Ectodermal cell (in vitro differentiated cells): ENCODE data around the gene L1CAM.

Experiments used
- H3K27ac ChIP-seq: 2 replicates; pipeline ENCODE4 v1.7.0; 2013; ENCODE audit warnings: mild to moderate bottlenecking, low read depth, low read length; ENCODE audit not compliant: insufficient read depth, poor library complexity, severe bottlenecking
- H3K27me3 ChIP-seq: 2 replicates; pipeline ENCODE4 v1.7.0; 2013; ENCODE audit warnings: mild to moderate bottlenecking, low read length; ENCODE audit not compliant: insufficient read depth, control insufficient read depth, poor library complexity, severe bottlenecking
- H3K36me3 ChIP-seq: one replicate; pipeline ENCODE4 v1.7.0; 2013; ENCODE audit warnings: low read length; ENCODE audit not compliant: control insufficient read depth, insufficient read depth
- H3K4me1 ChIP-seq: one replicate; pipeline ENCODE4 v1.7.0; 2013; ENCODE audit warnings: low read length; ENCODE audit not compliant: control insufficient read depth, insufficient read depth
- H3K4me3 ChIP-seq: 2 replicates; pipeline ENCODE4 v1.7.0; 2013; ENCODE audit warnings: low read depth, low read length, control low read depth; ENCODE audit not compliant: insufficient read depth
- H3K9me3 ChIP-seq: 2 replicates; pipeline ENCODE4 v1.7.0; 2013; ENCODE audit warnings: mild to moderate bottlenecking, low read length, moderate library complexity; ENCODE audit not compliant: control insufficient read depth
- WGBS, 2 experiments: methylation state at CpG; one replicate each; pipeline ENCODE4 v1.1.7; 2013; ENCODE audit warnings: missing lambda C conversion rate in 2 of 2; 5-methylcytosine and 5-hydroxymethylcytosine counted together

The L1CAM gene

DNA sequence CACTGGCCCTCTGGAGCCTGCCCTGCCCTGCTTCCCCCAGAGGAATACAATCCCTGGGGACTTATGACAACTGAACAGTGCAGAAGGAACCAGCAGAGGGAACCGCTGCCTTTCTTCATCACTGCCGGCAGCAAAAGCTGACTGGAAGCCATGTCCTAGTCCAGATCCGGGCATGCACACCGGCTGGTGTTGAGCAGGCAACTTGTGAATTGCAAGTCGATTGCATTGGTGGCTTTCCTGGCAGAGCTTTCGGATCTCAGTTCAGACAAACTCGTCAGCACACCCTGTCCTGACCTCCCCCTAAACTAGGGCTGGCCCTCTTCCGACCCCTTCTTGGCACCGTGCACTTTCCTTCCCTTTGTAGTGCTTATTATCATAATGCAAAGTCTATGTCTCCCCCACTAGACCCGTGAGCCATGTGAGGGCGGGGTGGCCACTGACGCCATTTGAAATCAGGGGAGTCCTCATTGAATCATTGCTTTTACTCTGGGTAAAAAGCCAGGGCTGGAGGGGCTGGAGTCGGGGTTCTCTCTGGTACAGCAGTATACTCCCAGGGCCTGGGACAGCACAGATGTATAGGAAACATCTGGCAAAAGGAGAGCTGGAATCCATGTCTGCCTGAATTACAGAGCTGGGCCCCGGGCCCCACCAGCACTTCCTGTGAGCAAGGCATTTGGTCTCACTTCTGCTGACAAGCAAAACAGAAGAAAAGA, 38.3 kb upstream of the L1CAM start:
- H3K4me3 ChIP-seq, result no peak overlapping the region
- peaks cover 8% of the 10 kb centered on the region for H3K27me3 ChIP-seq
- no peak overlapping the region for H3K27ac ChIP-seq
- H3K9me3 ChIP-seq, result no peaks in the 10 kb centered on the region
- 78 to 79% methylated on average over 14 of the region's 14 CpGs for WGBS, 2 experiments
- peaks cover 11% of the 10 kb centered on the region for H3K4me1 ChIP-seq
- H3K36me3 ChIP-seq, result no peaks in the 10 kb centered on the region

DNA sequence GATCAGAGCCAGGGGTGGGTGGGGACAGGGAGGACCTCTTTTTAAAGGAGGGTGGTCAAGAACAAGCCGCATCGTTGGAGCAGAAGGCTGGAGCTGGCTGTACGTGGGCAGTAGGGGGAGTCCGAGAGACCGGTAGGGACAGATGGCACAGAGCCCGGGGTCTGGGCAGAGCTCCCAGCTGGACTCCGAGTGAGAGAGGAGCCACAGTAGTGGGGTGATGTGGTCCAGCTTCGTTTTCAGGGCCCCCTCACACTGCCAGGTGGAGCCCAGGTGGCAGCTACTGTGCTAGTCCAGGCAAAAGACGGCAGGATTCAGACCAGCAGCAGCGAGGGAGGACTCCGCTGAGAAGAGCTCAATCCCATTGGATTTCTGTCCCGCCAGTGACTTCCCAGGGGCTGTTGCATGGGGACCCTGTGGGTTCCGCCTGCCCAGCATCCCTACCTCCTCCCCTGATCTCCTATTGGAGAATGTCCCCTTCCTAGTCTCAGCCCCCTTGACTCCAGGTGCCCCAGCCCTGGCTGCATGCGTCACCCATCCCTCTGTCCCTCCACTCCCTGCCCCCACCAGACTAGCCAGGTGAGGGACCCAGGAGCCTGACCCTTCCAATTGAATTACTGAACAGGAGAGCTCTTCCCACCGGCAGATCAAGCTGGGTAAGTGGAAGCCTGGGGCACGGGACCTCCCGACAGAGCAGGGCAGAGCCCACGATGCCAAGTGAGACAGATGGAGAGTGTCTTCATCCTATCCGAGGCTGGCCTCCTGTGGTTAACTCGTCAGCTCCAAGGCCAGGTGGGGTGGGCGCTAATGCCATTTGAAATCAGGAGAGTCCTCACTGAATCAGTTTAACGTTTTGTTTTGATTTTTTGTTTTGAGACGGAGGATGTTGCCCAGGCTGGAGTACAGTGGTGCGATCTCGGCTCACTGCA, 37.2 kb upstream of the L1CAM start:
- H3K9me3 ChIP-seq, result no peaks in the 10 kb centered on the region
- 74 to 75% methylated on average over 25 of the region's 25 CpGs for WGBS, 2 experiments
- H3K4me1 ChIP-seq, result peaks cover 11% of the 10 kb centered on the region
- H3K27me3 ChIP-seq, result peaks cover 8% of the 10 kb centered on the region
- no peak overlapping the region for H3K27ac ChIP-seq
- no peak overlapping the region for H3K4me3 ChIP-seq
- H3K36me3 ChIP-seq, result no peaks in the 10 kb centered on the region

DNA sequence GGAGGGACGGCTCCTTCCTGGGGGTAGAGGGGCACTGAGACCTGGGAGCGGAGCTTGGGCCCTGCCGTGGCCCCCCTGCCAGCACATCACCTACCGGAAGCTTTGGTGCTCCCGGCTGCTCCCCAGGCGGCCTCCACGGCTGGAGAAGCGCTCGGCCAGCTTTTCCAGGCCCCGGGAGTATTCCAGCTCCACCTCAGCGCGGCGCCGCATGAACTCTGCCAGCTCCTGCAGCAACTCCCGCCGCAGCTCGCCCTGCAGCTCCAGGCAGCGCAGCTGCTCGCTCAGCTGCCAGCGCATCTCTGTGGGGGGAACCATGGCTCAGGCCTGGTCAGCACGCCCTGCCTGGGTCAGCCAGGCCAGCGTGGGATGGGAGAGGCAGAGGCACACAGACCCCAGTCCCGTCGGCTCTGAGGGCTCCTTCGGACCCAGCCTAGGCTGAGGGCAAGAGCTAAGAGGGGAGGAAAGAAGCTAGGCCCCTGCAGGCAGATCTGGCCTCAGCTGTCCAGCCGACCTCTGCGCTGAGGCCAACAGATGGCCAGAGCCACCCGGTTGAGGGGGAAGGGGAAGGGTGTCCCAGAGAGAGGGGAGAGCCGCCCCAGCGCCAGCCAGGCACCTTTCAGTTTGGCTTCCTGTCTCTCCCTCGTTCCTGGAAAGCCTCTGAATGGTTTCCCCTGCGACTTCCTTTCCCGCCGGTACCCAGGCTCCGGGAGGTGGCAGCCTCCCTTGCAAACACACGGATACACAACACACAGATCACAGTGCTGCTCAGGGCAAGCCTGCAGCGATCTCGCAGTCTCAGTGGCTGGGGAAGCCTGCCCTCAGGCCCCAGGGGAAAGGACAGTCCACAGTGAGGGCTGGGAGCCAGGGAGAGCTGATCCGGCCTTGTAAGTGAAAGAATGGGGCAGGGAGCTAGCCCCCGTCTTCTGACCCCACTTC, 35.8 kb upstream of the L1CAM start:
- Histone ChIP-seq H3K27me3 (peaks cover 8% of the 10 kb centered on the region), H3K4me1 (peaks cover 6% of the 10 kb centered on the region), H3K36me3 (no peaks in the 10 kb centered on the region), H3K27ac (no peak overlapping the region), H3K9me3 (no peaks in the 10 kb centered on the region), H3K4me3 (no peak overlapping the region)
- WGBS, 2 experiments, result 91 to 92% methylated on average over 40 of the region's 40 CpGs

- H3K27me3 ChIP-seq, result peaks cover 8% of the 10 kb centered on the region
- H3K4me3 ChIP-seq, result no peak overlapping the region
- no peaks in the 10 kb centered on the region for H3K4me1 ChIP-seq
- no peak overlapping the region for H3K27ac ChIP-seq
- 91 to 92% methylated on average over 16 of the region's 16 CpGs for WGBS, 2 experiments
- H3K36me3 ChIP-seq, result no peaks in the 10 kb centered on the region
- H3K9me3 ChIP-seq, result no peaks in the 10 kb centered on the region
Measured at GRCh38 chrX:153921070-153921469, 35.1 kb upstream of the L1CAM start.

DNA sequence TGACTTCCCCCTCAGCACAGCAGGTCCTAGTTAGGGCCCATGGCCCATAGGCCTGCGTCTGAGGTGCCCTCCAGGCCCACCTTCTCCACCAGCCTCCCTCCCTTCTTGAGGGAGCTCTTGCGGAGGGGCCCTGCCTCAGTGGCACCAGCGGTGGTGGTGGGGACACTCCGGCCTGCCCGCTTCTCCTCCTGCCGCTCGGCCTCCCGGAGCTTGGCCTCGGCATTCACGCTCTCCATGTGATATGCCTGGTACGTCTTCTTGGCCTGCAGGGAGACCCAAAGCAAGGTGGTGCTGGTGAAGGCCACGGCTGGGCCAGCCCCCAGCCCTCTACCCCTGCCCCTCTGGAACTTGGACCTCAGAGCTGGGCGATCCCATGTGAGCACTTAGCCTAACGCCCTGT, 34.6 kb upstream of the L1CAM start:
- peaks cover 4% of the 10 kb centered on the region for H3K27me3 ChIP-seq
- H3K27ac ChIP-seq, result no peak overlapping the region
- H3K4me3 ChIP-seq, result no peak overlapping the region
- no peaks in the 10 kb centered on the region for H3K9me3 ChIP-seq
- no peaks in the 10 kb centered on the region for H3K4me1 ChIP-seq
- H3K36me3 ChIP-seq, result no peaks in the 10 kb centered on the region
- 95 to 98% methylated on average over 14 of the region's 14 CpGs for WGBS, 2 experiments

DNA sequence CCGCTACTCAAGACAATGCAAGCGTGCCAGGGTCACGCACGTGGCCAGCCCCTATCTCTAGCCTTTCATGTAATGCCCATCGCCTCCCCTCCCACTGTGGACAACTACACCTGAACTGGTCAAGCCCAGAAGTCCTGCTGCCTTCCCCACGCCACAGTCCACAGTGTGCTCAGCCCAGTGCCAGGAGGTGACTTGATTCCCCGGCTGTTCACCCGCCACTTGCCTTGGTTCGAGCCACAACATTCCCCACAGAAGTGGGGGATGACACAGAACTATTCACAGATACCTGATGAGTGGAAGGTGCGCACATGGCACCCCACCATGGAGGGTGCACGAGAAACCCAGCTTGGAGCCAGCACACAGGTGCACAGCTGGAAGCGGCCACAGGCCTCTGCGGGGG, 33.3 kb upstream of the L1CAM start:
- no peak overlapping the region for H3K4me3 ChIP-seq
- no peaks in the 10 kb centered on the region for H3K4me1 ChIP-seq
- H3K36me3 ChIP-seq, result no peaks in the 10 kb centered on the region
- 97 to 98% methylated on average over 13 of the region's 13 CpGs for whole genome bisulfite sequencing, 2 experiments
- H3K27ac ChIP-seq, result no peak overlapping the region
- no peaks in the 10 kb centered on the region for H3K27me3 ChIP-seq
- H3K9me3 ChIP-seq, result no peaks in the 10 kb centered on the region

DNA sequence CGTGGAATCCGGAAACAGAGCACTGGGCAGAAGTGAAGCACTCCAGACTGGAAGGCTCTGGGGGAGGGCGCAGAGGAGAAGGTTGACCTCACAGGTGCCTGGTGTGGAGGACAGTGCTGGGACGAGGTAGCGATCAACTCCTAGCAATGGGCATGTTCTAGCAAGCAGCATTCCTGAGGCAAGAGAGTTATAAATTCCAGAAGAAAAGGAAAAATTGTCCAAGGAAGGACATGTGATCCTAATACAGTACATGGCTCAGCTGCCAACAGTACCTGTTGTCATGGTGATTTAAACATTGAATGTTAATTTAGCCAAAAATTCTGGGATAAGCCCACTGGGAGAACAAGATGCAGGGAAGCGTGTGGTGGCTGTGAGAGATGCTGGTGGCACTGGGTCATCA, 31.9 kb upstream of the L1CAM start:
- H3K9me3 ChIP-seq, result no peaks in the 10 kb centered on the region
- no peaks in the 10 kb centered on the region for H3K4me1 ChIP-seq
- no peaks in the 10 kb centered on the region for H3K36me3 ChIP-seq
- H3K27ac ChIP-seq, result no peak overlapping the region
- H3K4me3 ChIP-seq, result no peak overlapping the region
- no peaks in the 10 kb centered on the region for H3K27me3 ChIP-seq
- WGBS, 2 experiments, result 94 to 96% methylated on average over 6 of the region's 6 CpGs

GRCh38 chrX:153913701-153914100, 27.7 kb upstream of the L1CAM start:
- WGBS, 2 experiments, result 92 to 94% methylated on average over 17 of the region's 17 CpGs
- H3K27me3 ChIP-seq, result no peaks in the 10 kb centered on the region

GRCh38 chrX:153913211-153913610, 27.2 kb upstream of the L1CAM start:
- no peak overlapping the region for H3K27ac ChIP-seq
- no peaks in the 10 kb centered on the region for H3K9me3 ChIP-seq
- no peaks in the 10 kb centered on the region for H3K36me3 ChIP-seq
- no peaks in the 10 kb centered on the region for H3K27me3 ChIP-seq
- no peak overlapping the region for H3K4me3 ChIP-seq
- 73 to 76% methylated on average over 15 to 16 of the region's 17 CpGs for WGBS, 2 experiments
- H3K4me1 ChIP-seq, result no peaks in the 10 kb centered on the region

More at GRCh38 chrX:153913701-153914100, 27.7 kb upstream of the L1CAM start:
- no peak overlapping the region for H3K4me3 ChIP-seq
- no peaks in the 10 kb centered on the region for H3K4me1 ChIP-seq
- H3K9me3 ChIP-seq, result no peaks in the 10 kb centered on the region
- H3K27ac ChIP-seq, result no peak overlapping the region
- no peaks in the 10 kb centered on the region for H3K36me3 ChIP-seq
